Hindlimb muscle (tissue), 1 donor: ENCODE data around the gene KRT12. TPM values are rescaled to one million over a fixed set of nuclear protein-coding genes. Genes with fewer than 3 reads are reported as not detected.
"Not testable (repeated sequence)": the region's sequence is repeated elsewhere in the genome, so short reads cannot be mapped to it uniquely, and the experiment has no call there.

Source experiments
- DNase-seq: peaks from one replicate; pipeline ENCODE4 v3.0.0-alpha.2; 2013
- polyA plus RNA-seq: library from polyadenylated mRNA; unstranded; fragments of 120-200 nt; gene quantifications from one replicate; pipeline ENCODE4 v1.2.1, GENCODE V29; 2013; ENCODE audit not compliant: insufficient read length

Gene KRT12
- polyA plus RNA-seq, 1 donor: 0.31 TPM

GRCh38 chr17:40883626-40884334 lies 16.8 kb upstream of the KRT12 start:
- DNase-seq: no peak

DNA sequence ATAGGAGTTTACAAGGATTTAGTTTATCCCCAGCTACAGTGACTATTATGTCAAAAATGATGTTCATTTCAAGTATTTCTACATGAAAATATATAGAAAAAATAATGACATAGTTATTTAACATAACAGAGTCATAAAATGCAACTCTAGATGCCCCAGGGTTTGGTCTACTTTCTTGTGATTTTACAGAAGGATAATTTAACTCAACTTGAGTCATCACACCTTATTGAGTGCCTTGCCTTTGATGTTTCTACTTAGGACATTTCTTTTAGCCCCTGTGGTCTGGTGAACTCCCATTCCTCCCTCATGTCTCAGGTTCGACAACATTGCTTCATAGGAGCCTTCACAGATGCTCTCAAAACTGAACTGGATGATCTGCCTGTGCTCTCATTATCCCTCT lies 16.0 kb upstream of the KRT12 start:
- DNase-seq: no peak

DNA sequence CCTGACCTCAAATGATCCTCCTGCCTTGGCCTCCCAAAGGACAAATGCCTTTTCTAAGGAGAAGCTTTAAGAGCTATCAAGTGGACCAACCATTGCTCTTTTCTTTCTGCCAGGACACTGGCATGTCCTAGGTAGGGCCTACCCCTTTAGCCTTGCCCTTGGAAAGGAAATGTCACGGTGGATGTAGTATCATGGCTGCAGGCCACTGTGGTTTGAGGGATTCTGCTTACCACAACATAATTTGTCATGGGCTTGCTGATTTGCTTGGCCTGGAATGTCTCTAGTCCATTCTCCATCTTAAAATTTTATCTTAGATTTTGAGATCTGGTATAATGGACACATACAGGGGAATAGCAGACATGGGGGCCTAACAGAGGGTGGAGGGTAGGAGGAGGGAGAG lies 12.0 kb upstream of the KRT12 start:
- DNase-seq: no peak

GRCh38 chr17:40878044-40878443 lies 11.0 kb upstream of the KRT12 start:
- no peak for DNase-seq

DNA sequence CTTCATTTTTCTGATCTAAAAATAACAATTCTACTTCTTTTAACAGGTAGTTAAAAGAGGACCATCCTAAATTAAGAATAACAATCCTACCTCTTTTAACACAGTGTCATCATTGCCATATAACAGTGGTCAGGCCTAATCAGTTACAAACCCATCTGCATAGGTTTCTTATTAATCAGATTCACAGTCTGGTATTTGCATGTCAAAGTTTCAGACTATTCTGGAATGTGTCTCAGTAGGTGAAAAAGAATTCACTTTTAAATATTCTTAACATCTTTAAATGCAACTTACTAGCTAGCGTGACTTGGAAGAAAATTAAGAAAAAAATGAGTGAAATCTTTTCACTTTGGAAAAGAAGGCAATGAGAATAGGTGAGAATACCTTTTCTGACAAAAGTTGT lies 6.8 kb upstream of the KRT12 start:
- no peak for DNase-seq

- DNase-seq: no peak
These were observed 6.2 kb upstream of the KRT12 start for GRCh38 chr17:40873255-40873654.

DNA sequence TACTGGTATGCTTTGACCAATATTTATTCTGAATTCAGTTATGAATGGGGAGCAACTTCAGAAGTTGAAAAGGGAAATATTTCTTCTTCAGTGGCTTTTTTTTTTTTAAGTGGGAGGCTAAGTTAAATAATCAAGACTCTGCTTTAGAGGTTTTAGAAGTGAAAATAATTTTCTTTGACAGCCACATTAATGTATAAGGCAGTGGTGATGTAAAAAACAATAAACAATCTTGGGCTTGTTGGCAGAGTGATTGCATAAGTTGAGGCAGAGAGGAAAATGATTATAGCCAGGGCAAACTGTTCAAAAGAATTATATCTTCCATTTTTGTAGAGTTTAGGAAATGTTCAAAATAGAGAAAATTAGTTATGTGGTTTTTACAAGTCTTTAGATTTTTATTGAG lies 5.4 kb upstream of the KRT12 start:
- DNase-seq: no peak

DNA sequence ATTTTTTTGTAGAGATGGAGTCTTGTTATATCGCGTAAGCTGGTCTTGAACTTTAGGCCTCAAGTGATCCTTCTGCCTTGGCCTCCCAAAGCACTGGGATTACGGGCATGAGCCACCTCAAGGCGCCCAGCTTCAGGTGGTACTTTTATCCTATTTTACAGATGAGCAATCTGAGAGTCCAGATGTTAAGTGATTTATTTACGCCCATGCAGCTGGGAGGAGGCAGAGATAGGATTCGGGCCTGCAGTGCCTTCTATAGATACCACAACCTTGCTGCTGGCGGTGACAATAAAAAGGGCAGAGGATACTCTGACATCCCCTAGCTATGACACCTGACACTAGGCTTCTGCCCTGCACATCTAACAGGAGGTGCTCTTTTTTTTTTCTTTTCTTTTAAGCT lies 4.3 kb upstream of the KRT12 start:
- DNase-seq: no peak

- DNase-seq: no peak
These were observed 3.1 kb upstream of the KRT12 start for GRCh38 chr17:40870136-40870535.

DNA sequence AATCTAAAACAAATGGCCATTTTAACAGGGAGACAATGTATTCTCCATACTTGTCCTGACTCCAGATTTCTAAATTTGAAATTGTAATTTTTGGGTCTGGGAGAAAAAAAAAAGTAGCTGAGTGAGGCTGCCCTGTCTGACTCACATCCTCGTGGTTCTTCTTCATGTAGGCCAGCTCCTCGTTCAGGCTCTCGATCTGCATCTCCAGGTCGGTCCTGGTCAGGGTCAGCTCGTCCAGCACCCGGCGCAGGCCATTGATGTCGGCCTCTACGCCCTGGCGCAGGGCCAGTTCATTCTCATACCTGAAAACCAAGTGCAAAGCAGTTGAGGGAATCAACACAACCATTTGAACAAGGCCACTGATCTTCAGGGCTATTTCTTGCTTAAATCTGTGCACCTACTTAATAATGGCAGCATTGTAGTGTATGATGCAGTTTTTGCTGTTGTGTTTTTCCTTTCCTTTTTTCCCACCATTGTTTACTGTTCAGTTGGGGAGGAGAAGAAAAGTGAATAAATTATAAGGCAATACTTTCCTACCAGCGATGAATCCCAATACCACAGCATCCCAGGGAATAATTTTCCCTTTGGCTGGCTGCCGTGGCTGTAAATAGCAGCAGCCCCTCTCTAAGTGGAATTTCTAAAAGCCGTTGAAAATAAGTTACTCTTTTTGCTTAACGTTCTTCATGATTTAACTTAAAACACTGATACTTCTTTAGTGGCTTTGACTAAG lies 2.2 kb downstream of the KRT12 start:
- DNase-seq: no peak

GRCh38 chr17:40862985-40863733 lies 3.9 kb downstream of the KRT12 start:
- DNase-seq: no peak

DNA sequence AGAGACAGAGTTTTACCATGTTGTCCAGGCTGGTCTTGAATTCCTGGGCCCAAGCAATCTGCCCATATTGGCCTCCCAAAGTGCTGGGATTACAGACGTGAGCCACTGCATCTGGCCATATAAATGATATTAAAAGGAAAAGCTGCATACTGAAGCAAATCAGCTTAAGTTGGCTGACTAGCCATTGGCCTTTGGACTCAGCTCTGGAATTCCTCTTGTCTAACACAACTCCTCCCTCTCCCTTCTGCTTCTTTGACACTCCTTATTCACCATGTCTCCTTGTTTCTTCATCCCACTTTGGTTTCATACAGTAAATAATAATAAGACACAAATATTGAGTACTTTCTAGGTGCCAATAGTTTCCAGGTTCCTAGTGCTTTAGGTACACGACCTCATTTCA lies 7.5 kb downstream of the KRT12 start:
- no peak for DNase-seq

DNA sequence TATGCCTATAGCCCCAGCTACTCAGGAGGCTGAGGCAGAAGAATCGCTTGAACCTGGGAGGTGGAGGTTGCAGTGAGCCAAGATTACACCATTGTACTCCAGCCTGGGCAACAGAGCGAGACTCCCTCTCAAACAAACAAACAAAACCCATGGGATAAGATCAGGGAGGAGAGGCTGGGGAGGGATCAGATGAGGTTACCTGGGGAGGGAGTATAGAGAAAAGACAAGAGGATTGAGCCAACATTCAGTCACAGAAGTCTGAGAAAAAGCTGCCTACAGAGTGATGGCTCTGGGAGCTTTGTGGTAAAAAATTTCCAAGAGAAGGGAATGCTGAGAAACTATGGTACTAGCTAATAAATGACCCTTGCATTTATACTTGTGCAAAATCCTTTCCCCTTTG lies 8.4 kb downstream of the KRT12 start:
- not testable (repeated sequence) for DNase-seq

DNA sequence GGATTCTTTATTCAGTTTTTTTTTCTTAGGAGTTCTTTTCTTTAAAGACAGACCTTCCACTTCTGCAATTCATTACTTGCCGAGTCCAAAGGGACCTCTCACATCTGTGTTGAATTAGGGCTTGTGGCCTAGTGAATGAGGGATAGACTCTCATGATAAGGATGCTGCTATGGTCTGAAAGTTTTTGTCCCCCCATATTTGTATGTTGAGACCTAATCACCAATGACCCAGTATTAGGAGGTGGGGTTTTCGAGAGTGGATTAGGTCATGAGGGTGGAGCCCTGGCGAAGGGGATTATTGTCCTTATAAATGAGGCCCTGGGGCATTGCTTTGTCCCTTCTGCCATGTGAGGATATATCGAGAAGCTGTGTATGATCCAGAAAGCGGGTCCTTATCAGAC lies 9.5 kb downstream of the KRT12 start:
- peak; percentile 43 for DNase-seq

DNA sequence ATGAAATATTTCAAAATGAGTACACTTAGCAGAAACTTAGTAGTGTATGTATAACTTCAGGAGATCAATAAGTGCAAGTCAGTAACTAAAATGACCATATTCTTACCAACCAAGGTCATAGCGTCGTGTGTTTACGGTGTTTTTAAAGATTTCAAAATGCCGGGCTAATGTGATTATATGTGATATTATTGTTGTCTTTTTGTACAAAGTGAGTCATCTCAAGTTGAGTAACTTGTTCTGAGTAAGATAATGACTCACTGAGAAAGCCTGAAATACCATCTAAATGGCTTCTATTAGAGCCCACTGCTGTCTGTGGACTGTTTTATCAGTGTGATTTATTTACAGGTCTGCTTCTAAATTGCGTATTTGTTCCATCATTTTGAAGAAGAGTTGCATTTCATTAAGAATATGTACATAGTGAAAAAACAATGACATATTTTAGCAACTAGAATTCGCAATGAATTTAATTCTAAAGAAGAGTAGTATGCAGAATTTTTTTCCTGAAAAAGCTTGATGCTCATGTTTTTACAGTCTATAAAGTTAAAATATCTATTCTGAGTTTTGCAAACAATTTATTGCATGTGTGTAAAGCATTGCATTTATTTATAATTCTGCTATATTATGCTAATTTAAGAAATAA lies 12.7 kb downstream of the KRT12 start:
- no peak for DNase-seq

DNA sequence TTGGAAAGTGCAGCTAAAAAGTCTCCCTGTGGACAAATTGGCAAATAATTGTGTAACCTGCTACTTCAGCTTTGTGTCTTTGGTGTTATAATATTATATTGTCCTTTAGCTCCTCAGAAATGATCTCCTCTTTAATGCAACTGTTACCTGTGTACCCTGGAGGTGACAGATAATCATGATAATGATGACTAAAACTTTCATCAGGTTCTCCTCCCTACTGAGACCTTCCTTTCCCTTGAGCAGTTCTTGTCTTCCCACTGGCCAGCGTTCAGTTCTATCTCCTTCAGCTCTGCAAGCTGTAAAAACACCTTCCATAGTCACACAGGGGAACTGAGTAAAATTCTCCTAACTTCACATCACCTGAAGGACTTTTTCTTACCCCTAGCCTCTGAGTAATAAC lies 14.7 kb downstream of the KRT12 start:
- no peak for DNase-seq

- no peak for DNase-seq
These were observed 16.6 kb downstream of the KRT12 start for GRCh38 chr17:40850293-40850972.

DNA sequence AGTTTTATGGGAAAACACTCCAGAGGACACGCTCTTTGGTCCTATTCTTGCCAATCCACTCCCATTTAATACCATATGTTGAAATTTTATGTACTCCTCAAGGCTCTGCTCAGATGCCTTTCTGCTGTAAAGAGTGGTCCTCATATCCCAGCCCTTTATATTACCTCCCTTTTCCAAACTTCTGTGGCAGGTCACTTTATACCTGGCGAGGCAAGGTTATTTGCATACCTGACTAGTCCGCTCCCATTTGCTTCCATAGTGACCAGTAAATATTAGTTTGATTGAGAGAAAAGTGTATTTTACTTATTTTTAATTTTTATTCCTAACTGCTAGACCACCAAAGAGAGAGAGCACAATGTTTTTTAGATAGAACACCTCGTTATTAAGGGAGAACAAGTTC lies 17.3 kb downstream of the KRT12 start:
- DNase-seq: no peak

DNA sequence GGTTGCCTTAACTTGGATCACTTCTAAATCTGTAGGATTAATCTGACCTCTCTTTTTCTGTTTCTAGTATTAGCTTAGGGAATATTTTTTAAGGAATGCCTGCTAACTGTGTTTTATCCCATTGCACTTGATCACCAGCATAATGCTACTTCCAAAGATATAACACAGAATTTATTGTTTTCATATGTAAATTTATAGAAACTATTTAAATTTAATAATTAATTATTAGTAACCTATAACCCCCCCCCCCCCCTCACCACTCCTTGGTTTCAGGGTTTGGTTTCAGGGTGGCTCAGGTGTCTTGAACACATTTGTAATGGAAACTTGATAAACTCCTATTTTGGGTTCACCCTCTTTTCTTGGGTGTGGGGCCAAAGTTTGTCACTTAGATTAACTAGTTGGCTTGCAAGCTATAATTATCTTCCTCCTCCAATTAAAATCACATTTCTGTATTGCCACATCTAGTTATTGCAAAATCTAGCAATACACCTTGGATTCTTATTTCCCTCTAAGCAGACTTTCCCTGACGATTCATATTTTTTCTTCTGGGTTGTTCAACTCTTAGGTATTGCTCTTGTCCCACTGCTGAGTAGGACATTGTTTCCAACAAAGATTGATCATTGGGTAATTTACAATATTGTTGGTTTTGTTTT lies 18.3 kb downstream of the KRT12 start:
- no peak for DNase-seq

DNA sequence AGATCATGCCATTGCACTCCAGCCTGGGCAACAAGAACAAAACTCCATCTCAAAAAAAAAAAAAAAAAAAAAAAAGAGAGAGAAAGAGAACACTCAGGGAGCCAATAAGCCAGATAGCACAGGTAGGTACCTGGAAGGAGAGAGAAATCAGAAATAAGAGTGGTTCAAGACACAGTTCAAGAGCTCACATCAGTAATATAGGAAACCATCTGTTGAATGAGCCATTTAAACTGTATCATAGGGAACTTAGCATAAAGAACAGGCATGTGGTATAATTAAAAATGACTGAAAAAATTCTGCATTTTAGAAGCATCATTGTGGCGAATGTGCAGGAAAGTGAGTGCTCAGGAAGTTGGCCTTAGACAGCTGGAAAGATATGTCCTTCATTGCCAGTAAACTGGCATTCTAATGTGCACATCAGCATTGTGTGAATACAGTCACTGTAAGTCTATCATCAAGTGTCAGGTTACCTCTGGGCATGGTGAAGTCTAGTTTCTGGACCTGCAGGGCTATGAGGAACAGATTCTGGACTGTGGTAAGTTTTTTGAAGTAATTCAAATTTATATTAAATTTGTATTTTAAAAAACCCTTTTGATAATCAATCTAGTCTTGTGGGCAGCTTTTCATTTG lies 20.4 kb downstream of the KRT12 start:
- no peak for DNase-seq

GRCh38 chr17:40844671-40845107 lies 22.3 kb downstream of the KRT12 start:
- no peak for DNase-seq
